HL-60 (cell line): ENCODE measurements around the gene AOPEP.

Source experiments
- DNase-seq, 2 experiments: peaks; one replicate each; pipeline ENCODE4 v3.0.0-alpha.2; 2010 to 2020; ENCODE audit warnings: low read depth in 1 of 2, low spot score in 1 of 2
- H3K27ac ChIP-seq: fragments of 250-450 bp; sonication (Bioruptor Pico); replicated peaks from 2 replicates; pipeline ENCODE4 v1.5.1; 2020; ENCODE audit warnings: mild to moderate bottlenecking, moderate library complexity
- H3K27me3 ChIP-seq: fragments of 250-450 bp; sonication (Bioruptor Pico); 2 replicates; pipeline ENCODE4 v1.5.1; 2021; ENCODE audit warnings: mild to moderate bottlenecking, moderate library complexity; ENCODE audit not compliant: insufficient read depth, poor library complexity, severe bottlenecking
- H3K4me3 ChIP-seq: replicated peaks from 2 replicates; pipeline ENCODE4 v1.5.1; 2011; ENCODE audit warnings: mild to moderate bottlenecking, control low read depth, low read length; ENCODE audit not compliant: insufficient read depth
- GABPA ChIP-seq: IDR thresholded peaks from 2 replicates; pipeline ENCODE4 v1.6.1; 2012; ENCODE audit warnings: low read depth
- POLR2AphosphoS5 ChIP-seq: IDR thresholded peaks from 2 replicates; pipeline ENCODE4 v1.6.1; 2012; ENCODE audit warnings: low read depth
- SPI1 ChIP-seq: IDR thresholded peaks from 2 replicates; pipeline ENCODE4 v1.6.1; 2012; ENCODE audit warnings: low read depth, mild to moderate bottlenecking, borderline replicate concordance
- TF ChIP-seq, protein P1 (sequence below): IDR thresholded peaks from 2 replicates; pipeline ENCODE4 v1.6.1; 2012; ENCODE audit warnings: low read depth; ENCODE audit not compliant: insufficient replicate concordance
- TF ChIP-seq, protein P2 (sequence below): IDR thresholded peaks from one replicate; pipeline ENCODE4 v1.5.1; 2011; ENCODE audit warnings: low read length, control low read depth, inconsistent platforms; ENCODE audit not compliant: insufficient read depth

Gene AOPEP

DNA sequence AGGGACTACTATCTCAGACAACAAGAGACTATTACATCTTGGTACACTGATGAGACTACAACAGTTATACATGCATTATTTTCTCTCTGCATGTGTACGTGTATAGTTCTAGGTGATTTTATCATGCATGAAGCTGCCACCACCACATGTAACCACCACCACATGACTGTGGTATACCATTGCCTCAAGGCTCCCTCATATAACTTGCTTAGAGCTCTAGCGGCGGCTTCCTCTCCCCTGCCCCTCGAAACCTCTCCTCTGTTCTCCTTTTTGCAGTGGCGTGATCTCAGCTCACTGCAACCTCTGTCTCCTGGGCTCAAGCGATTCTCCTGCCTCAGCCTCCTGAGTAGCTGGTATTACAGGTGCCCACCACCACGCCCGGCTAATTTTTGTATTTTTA is 162.3 kb downstream of the AOPEP start:
- Histone ChIP-seq H3K4me3 (no peak overlapping the region), H3K27ac (no peak overlapping the region), H3K27me3 (no peaks in the 10 kb centered on the region)
- TF ChIP-seq SPI1 (no peak), POLR2AphosphoS5 (no peak), GABPA (no peak)
- TF ChIP-seq, protein P1, sequence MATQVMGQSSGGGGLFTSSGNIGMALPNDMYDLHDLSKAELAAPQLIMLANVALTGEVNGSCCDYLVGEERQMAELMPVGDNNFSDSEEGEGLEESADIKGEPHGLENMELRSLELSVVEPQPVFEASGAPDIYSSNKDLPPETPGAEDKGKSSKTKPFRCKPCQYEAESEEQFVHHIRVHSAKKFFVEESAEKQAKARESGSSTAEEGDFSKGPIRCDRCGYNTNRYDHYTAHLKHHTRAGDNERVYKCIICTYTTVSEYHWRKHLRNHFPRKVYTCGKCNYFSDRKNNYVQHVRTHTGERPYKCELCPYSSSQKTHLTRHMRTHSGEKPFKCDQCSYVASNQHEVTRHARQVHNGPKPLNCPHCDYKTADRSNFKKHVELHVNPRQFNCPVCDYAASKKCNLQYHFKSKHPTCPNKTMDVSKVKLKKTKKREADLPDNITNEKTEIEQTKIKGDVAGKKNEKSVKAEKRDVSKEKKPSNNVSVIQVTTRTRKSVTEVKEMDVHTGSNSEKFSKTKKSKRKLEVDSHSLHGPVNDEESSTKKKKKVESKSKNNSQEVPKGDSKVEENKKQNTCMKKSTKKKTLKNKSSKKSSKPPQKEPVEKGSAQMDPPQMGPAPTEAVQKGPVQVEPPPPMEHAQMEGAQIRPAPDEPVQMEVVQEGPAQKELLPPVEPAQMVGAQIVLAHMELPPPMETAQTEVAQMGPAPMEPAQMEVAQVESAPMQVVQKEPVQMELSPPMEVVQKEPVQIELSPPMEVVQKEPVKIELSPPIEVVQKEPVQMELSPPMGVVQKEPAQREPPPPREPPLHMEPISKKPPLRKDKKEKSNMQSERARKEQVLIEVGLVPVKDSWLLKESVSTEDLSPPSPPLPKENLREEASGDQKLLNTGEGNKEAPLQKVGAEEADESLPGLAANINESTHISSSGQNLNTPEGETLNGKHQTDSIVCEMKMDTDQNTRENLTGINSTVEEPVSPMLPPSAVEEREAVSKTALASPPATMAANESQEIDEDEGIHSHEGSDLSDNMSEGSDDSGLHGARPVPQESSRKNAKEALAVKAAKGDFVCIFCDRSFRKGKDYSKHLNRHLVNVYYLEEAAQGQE, result no peak
- TF ChIP-seq, protein P2, sequence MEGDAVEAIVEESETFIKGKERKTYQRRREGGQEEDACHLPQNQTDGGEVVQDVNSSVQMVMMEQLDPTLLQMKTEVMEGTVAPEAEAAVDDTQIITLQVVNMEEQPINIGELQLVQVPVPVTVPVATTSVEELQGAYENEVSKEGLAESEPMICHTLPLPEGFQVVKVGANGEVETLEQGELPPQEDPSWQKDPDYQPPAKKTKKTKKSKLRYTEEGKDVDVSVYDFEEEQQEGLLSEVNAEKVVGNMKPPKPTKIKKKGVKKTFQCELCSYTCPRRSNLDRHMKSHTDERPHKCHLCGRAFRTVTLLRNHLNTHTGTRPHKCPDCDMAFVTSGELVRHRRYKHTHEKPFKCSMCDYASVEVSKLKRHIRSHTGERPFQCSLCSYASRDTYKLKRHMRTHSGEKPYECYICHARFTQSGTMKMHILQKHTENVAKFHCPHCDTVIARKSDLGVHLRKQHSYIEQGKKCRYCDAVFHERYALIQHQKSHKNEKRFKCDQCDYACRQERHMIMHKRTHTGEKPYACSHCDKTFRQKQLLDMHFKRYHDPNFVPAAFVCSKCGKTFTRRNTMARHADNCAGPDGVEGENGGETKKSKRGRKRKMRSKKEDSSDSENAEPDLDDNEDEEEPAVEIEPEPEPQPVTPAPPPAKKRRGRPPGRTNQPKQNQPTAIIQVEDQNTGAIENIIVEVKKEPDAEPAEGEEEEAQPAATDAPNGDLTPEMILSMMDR, result no peak
- DNase-seq, result no peak

DNA sequence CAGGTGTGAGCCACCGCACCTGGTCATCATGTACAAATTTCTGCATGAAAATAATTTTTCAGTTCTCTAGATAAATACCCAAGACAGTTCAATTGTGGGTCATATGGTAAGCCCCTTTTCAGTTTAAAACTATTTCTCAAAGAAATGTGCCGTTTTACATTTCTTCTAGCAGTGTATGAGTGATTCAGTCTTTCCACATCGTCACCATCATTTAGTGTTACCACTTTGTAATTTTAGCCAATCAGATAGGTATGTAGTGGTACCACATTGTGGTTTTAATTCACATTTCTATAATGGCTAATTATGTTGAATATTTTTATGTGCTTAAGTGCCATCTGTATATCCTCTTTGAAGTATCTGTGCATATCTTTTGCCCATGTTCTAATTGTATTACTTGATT is 163.1 kb downstream of the AOPEP start:
- Histone ChIP-seq H3K27ac (no peak overlapping the region), H3K4me3 (no peak overlapping the region), H3K27me3 (no peaks in the 10 kb centered on the region)
- DNase-seq, result no peak
- TF ChIP-seq, protein P2, result no peak
- TF ChIP-seq, protein P1, result no peak
- TF ChIP-seq POLR2AphosphoS5 (no peak), GABPA (no peak), SPI1 (no peak)

DNA sequence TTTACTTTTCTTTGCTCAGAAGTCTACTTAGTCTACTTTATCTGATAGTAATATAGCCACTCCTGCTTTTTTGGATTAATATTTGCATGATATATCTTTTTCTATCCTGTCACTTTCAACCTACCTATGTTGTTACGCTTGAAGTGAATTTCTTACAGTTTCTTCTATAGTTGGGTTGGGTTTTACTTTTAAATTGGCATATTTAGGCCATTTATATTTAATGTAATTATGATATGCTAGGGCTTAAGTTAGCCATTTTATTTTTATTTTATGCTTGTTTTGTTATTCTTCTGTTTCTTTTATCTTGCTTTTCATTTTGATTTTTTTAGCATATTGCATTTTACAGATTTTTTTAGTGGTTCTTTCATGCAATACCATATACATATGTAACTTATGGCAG is 164.7 kb downstream of the AOPEP start:
- no peak overlapping the region for H3K4me3 ChIP-seq
- no peak for DNase-seq
- H3K27me3 ChIP-seq, result no peaks in the 10 kb centered on the region
- H3K27ac ChIP-seq, result no peak overlapping the region
- TF ChIP-seq, protein P1, result no peak
- no peak for TF ChIP-seq POLR2AphosphoS5
- TF ChIP-seq, protein P2, result no peak
- TF ChIP-seq GABPA, result no peak
- TF ChIP-seq SPI1, result no peak
